Esophagus squamous epithelium (tissue), 4 donors: ENCODE results near the gene SMYD3.
"Not testable (repeated sequence)": the region's sequence is repeated elsewhere in the genome, so short reads cannot be mapped to it uniquely, and the experiment has no call there.

ENCODE experiments used
- CTCF ChIP-seq, 6 experiments: fragments of 450-650 bp in 4 of 6; fragments of 200-600 bp in 2 of 6; sonication (generic) in 2 of 6; IDR thresholded peaks; one replicate each; pipeline ENCODE4 v1.5.1; 2016 to 2019; ENCODE audit warnings: antibody characterized with exemption in 6 of 6, mild to moderate bottlenecking in 4 of 6, moderate library complexity in 4 of 6
- POLR2A ChIP-seq, 4 donors: fragments of 450-650 bp; IDR thresholded peaks; one replicate each; pipeline ENCODE4 v1.6.1; 2017; ENCODE audit warnings: antibody characterized with exemption in 4 of 4, mild to moderate bottlenecking in 4 of 4, moderate library complexity in 3 of 4

GRCh38 chr1:245971076-245971710 lies 535.9 kb downstream of the SMYD3 start:
- TF ChIP-seq POLR2A, CTCF (IDR thresholded peaks at IDR 0.05): not testable (repeated sequence)
